ENCODE results near the gene CPNE4.

Gene CPNE4

GRCh38 chr3:131550562-131551465 is 484.0 kb downstream of the CPNE4 start:
- H3K36me3 Mint-ChIP-seq (ENCODE audit: low read depth): no peaks in the 10 kb centered on the region
- intact Hi-C loops (cut with micrococcal nuclease): no loop called here
- H3K4me1 Mint-ChIP-seq (ENCODE audit: low read depth): no peaks in the 10 kb centered on the region
- H3K4me3 Mint-ChIP-seq: no peak overlapping the region
- H3K9me3 Mint-ChIP-seq: no peaks in the 10 kb centered on the region
- H3K27ac Mint-ChIP-seq: no peak overlapping the region
- H3K27me3 Mint-ChIP-seq: peaks cover 6% of the 10 kb centered on the region

DNA sequence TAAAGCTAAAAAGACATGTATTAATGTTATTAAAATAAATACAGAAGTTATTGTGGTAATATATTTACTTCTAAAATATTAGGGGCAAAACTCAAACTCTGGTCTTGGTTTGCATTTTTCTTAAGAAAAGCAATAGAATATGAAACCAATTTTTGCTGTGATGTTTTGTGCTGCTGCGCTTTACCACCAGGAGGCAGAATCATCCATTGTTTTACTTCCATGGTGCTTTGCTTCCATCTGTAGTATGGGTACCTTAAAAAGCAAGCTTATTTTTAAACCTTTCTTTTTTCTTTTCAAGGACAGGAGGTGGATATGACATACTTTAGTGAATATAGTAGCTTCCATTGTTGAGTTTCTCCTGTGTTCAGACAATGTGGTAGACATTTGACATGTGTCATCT is 485.5 kb downstream of the CPNE4 start:
- no peak overlapping the region for H3K4me3 Mint-ChIP-seq
- no peaks in the 10 kb centered on the region for H3K9me3 Mint-ChIP-seq
- H3K27me3 Mint-ChIP-seq: peaks cover 6% of the 10 kb centered on the region
- intact Hi-C loops (cut with micrococcal nuclease): no loop called here
- H3K4me1 Mint-ChIP-seq (ENCODE audit: low read depth): no peaks in the 10 kb centered on the region
- no peak overlapping the region for H3K27ac Mint-ChIP-seq
- no peaks in the 10 kb centered on the region for H3K36me3 Mint-ChIP-seq (ENCODE audit: low read depth)

GRCh38 chr3:131547585-131547984 is 487.2 kb downstream of the CPNE4 start:
- no peak overlapping the region for H3K27ac Mint-ChIP-seq
- H3K27me3 Mint-ChIP-seq: peaks cover 4% of the 10 kb centered on the region
- H3K4me3 Mint-ChIP-seq: no peak overlapping the region
- no peaks in the 10 kb centered on the region for H3K4me1 Mint-ChIP-seq (ENCODE audit: low read depth)
- intact Hi-C loops (cut with micrococcal nuclease): no loop called here
- no peaks in the 10 kb centered on the region for H3K9me3 Mint-ChIP-seq
- no peaks in the 10 kb centered on the region for H3K36me3 Mint-ChIP-seq (ENCODE audit: low read depth)

DNA sequence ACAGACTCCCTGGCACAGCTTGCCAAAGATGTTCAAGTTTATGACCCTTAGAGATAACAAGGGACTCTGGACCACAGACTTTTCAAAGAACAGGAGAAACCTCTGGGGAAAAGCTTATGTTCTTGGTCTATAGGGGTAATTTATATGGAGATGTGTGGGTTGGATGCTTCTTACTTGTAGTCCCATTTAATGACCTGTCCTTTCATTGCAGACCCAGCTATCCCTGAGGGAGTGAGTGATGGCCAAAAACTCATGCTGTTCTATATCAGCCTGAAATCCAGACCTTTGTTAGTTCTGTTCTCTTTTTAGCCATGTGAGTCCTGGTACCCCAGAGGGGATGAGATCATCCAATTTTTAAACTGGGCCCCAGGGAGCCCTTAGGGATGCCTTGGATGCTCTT is 488.4 kb downstream of the CPNE4 start:
- intact Hi-C loops (cut with micrococcal nuclease): no loop called here
- H3K9me3 Mint-ChIP-seq: no peaks in the 10 kb centered on the region
- no peak overlapping the region for H3K27ac Mint-ChIP-seq
- H3K36me3 Mint-ChIP-seq (ENCODE audit: low read depth): no peaks in the 10 kb centered on the region
- peaks cover 4% of the 10 kb centered on the region for H3K27me3 Mint-ChIP-seq
- no peaks in the 10 kb centered on the region for H3K4me1 Mint-ChIP-seq (ENCODE audit: low read depth)
- no peak overlapping the region for H3K4me3 Mint-ChIP-seq

- Mint-ChIP-seq H3K4me1 (ENCODE audit: low read depth) (peaks cover 1% of the 10 kb centered on the region), H3K27ac (no peak overlapping the region), H3K4me3 (no peak overlapping the region), H3K36me3 (ENCODE audit: low read depth) (no peaks in the 10 kb centered on the region), H3K27me3 (peaks cover 2% of the 10 kb centered on the region), H3K9me3 (no peaks in the 10 kb centered on the region)
- intact Hi-C loops (cut with micrococcal nuclease): no loop called here
Measured at GRCh38 chr3:131544557-131544956, 490.3 kb downstream of the CPNE4 start.

- Mint-ChIP-seq H3K4me3 (no peak overlapping the region), H3K27ac (no peak overlapping the region), H3K9me3 (no peaks in the 10 kb centered on the region), H3K36me3 (ENCODE audit: low read depth) (no peaks in the 10 kb centered on the region), H3K27me3 (peaks cover 2% of the 10 kb centered on the region), H3K4me1 (ENCODE audit: low read depth) (peaks cover 6% of the 10 kb centered on the region)
- intact Hi-C loops (cut with micrococcal nuclease): no loop called here
Measured at GRCh38 chr3:131543714-131544113, 491.1 kb downstream of the CPNE4 start.

DNA sequence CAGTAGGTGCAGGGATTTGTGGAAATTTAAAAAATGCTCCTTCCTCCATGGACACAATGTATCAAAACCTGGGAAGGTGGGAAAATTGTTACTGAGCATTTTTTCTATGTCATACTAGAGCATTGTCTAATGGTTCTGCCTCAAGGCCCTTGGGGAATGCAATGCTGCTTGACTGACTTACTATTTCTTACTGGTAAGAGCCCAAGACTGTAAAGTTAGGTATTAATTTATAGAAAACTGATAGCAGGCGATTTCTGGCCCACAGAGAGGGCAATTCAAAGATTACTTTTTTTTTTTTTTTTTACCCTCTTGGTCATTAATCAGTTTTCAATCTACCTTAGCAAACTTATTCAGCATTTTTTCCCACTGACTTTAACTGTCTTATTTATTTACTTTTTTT is 493.5 kb downstream of the CPNE4 start:
- H3K27ac Mint-ChIP-seq: no peak overlapping the region

DNA sequence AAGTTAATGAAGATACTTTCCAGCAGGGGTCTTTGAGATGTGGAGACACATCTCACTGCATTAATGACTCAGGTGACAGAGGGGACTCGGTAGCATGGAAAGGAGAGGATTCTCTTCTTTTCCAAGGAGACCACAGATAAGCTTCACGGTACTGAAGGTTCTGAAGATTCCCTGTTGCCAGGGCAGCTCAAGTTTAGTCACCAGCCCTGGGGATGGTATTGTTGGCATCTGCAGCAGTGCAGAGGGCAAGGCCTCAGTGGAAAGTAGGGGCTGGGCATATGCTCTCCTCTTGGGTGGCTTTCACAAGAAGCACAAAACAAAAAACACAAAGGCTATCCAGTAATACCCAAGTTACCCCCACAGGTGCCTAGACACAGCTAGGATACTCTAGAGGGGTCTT is 494.0 kb downstream of the CPNE4 start:
- Mint-ChIP-seq H3K9me3 (no peaks in the 10 kb centered on the region), H3K27me3 (peaks cover under 1% of the 10 kb centered on the region), H3K27ac (no peak overlapping the region), H3K36me3 (ENCODE audit: low read depth) (no peaks in the 10 kb centered on the region), H3K4me1 (ENCODE audit: low read depth) (peaks cover 6% of the 10 kb centered on the region), H3K4me3 (no peak overlapping the region)
- intact Hi-C loops (cut with micrococcal nuclease): no loop called here

More for the DNA sequence above, 493.5 kb downstream of the CPNE4 start:
- H3K36me3 Mint-ChIP-seq (ENCODE audit: low read depth): no peaks in the 10 kb centered on the region
- peaks cover 2% of the 10 kb centered on the region for H3K27me3 Mint-ChIP-seq
- H3K9me3 Mint-ChIP-seq: no peaks in the 10 kb centered on the region
- peaks cover 6% of the 10 kb centered on the region for H3K4me1 Mint-ChIP-seq (ENCODE audit: low read depth)
- intact Hi-C loops (cut with micrococcal nuclease): no loop called here
- H3K4me3 Mint-ChIP-seq: no peak overlapping the region

DNA sequence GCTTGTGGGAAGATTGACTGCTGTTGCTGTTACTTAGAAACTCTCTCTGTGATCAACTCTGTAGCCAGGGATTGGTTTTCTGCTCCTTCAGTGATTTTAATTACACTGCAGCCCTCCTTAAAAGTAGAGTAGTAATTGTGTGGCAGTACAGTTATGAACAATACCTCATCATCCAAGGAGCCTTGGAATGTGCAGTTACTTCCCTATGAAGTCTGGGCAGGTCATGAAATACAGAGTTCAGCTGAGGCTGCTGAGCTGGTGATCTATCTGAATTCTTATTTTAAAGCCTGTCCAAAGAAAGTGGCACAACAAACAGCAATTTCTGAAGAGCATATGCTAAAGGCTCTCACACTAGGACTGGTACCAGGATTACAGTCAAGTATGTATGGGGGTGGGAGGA is 494.7 kb downstream of the CPNE4 start:
- Mint-ChIP-seq H3K27me3 (peaks cover 2% of the 10 kb centered on the region), H3K36me3 (ENCODE audit: low read depth) (no peaks in the 10 kb centered on the region), H3K9me3 (no peaks in the 10 kb centered on the region), H3K27ac (no peak overlapping the region), H3K4me1 (ENCODE audit: low read depth) (peaks cover 6% of the 10 kb centered on the region), H3K4me3 (no peak overlapping the region)
- intact Hi-C loops (cut with micrococcal nuclease): no loop called here

GRCh38 chr3:131538968-131539367 is 495.8 kb downstream of the CPNE4 start:
- H3K27me3 Mint-ChIP-seq: peaks cover 2% of the 10 kb centered on the region

GRCh38 chr3:131537531-131537930 is 497.3 kb downstream of the CPNE4 start:
- no peak overlapping the region for H3K4me3 Mint-ChIP-seq
- intact Hi-C loops (cut with micrococcal nuclease): no loop called here
- no peaks in the 10 kb centered on the region for H3K36me3 Mint-ChIP-seq (ENCODE audit: low read depth)
- no peaks in the 10 kb centered on the region for H3K9me3 Mint-ChIP-seq
- H3K27me3 Mint-ChIP-seq: peaks cover 4% of the 10 kb centered on the region
- H3K27ac Mint-ChIP-seq: no peak overlapping the region
- H3K4me1 Mint-ChIP-seq (ENCODE audit: low read depth): peaks cover 6% of the 10 kb centered on the region

More at GRCh38 chr3:131538968-131539367, 495.8 kb downstream of the CPNE4 start:
- intact Hi-C loops (cut with micrococcal nuclease): no loop called here
- Mint-ChIP-seq H3K36me3 (ENCODE audit: low read depth) (no peaks in the 10 kb centered on the region), H3K4me1 (ENCODE audit: low read depth) (peaks cover 6% of the 10 kb centered on the region), H3K27ac (no peak overlapping the region), H3K9me3 (no peaks in the 10 kb centered on the region), H3K4me3 (no peak overlapping the region)

GRCh38 chr3:131535596-131535995 is 499.2 kb downstream of the CPNE4 start:
- intact Hi-C loops (cut with micrococcal nuclease): no loop called here
- Mint-ChIP-seq H3K27ac (no peak overlapping the region), H3K36me3 (ENCODE audit: low read depth) (no peaks in the 10 kb centered on the region), H3K4me1 (ENCODE audit: low read depth) (peaks cover 6% of the 10 kb centered on the region), H3K9me3 (no peaks in the 10 kb centered on the region), H3K4me3 (no peak overlapping the region), H3K27me3 (peaks cover 9% of the 10 kb centered on the region)

GRCh38 chr3:131535131-131535530 is 499.7 kb downstream of the CPNE4 start:
- intact Hi-C loops (cut with micrococcal nuclease): no loop called here
- Mint-ChIP-seq H3K4me3 (no peak overlapping the region), H3K27me3 (peaks cover 10% of the 10 kb centered on the region), H3K36me3 (ENCODE audit: low read depth) (no peaks in the 10 kb centered on the region), H3K9me3 (no peaks in the 10 kb centered on the region), H3K4me1 (ENCODE audit: low read depth) (peaks cover 6% of the 10 kb centered on the region), H3K27ac (no peak overlapping the region)

GRCh38 chr3:131532645-131533044 is 502.2 kb downstream of the CPNE4 start:
- no peak overlapping the region for H3K4me3 Mint-ChIP-seq
- no peak overlapping the region for H3K27ac Mint-ChIP-seq
- no peaks in the 10 kb centered on the region for H3K9me3 Mint-ChIP-seq
- no peaks in the 10 kb centered on the region for H3K36me3 Mint-ChIP-seq (ENCODE audit: low read depth)
- no peaks in the 10 kb centered on the region for H3K4me1 Mint-ChIP-seq (ENCODE audit: low read depth)
- intact Hi-C loops (cut with micrococcal nuclease): no loop called here
- peaks cover 20% of the 10 kb centered on the region for H3K27me3 Mint-ChIP-seq

DNA sequence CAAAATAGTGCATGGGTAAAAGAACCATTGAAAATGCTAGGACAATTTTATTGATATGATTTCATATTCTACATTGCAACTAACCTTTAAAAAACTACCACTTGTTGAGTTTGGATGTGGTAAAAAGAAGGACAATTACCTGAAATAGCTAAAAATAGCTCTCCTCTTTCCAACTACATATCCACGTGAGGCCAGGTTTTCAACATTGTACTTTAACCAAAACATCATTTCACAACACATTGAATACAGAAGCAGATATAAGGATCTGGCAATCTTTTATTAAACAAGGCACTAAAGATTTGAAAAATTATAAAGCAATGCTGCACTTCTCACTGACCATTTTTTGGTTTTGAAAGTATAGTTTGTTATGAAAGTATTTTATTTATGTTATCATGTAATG is 504.0 kb downstream of the CPNE4 start:
- no peaks in the 10 kb centered on the region for H3K9me3 Mint-ChIP-seq
- no peak overlapping the region for H3K27ac Mint-ChIP-seq
- intact Hi-C loops (cut with micrococcal nuclease): no loop called here
- H3K36me3 Mint-ChIP-seq (ENCODE audit: low read depth): no peaks in the 10 kb centered on the region
- peaks cover 35% of the 10 kb centered on the region for H3K27me3 Mint-ChIP-seq
- no peak overlapping the region for H3K4me3 Mint-ChIP-seq
- H3K4me1 Mint-ChIP-seq (ENCODE audit: low read depth): no peaks in the 10 kb centered on the region

All from dendritic cell treated with granulocyte-macrophage colony-stimulating factor and Interleukin-4, amounts not matched to agents 40 ng/mL and 50 ng/mL, for 4 days (primary cell).